ENCODE data around the gene ALG1.
"Not testable (repeated sequence)": the region's sequence is repeated elsewhere in the genome, so short reads cannot be mapped to it uniquely, and the experiment has no call there.

The ALG1 gene

DNA sequence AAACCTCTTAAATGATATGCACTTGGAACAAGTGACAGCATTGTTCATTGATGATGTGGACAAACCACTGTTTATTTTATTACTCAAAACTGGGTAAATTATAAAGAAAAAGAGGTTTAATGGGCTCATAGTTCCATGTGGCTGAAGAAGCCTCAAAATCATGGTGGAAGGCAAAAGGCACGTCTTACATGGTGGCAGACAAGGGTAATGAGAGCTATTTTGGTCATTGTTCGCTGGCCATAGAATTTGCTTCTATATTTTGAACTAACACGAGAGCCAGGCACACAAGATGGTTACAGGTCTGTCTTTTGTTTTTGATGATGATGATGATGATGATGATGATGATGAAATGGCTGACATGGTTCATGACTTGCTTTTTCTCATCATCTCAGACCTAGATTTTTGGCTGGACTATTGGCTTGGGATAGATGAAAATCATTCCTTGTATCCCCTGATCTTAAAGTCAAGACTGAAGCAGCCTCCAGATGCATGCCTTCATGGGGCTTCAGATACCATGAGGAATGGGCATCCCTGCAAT is 59.9 kb downstream of the ALG1 start:
- DNase-seq (ENCODE audit: extremely low spot score); POLR2A ChIA-PET; CTCF ChIA-PET: not testable (repeated sequence)

DNA sequence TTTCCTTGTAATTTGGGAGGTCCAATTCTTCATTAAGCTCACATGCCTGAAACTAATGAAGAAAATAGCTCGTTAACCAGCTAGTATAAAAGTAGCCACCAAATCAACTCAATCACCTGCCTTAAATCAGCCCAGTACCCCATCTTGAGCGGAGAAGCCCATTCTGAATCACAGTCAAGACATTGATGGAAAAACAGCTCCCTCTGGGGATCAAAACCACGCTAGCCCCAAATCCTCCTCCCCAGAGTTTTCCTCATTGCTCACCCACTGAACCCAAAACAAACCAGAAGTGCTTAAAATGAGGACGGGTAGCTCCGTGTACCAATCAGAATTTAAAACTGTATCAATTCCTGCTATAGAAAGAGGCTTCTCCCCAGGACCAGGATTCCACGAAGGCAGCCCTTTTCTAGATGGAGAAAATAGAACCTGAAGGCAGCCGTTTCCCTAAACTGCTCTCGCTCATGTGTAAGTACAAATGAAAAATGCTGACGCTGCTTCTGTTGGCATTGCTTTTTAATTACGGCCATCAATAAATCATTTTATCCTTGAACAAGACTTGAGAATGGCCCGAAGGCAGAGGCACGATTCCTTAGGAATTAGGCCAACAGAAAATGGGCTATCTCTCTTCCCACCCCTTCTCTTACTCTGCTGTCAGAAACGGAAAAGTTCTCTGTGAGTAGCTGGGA is 61.4 kb downstream of the ALG1 start:
- CTCF ChIA-PET; DNase-seq (ENCODE audit: extremely low spot score); POLR2A ChIA-PET: not testable (repeated sequence)

DNA sequence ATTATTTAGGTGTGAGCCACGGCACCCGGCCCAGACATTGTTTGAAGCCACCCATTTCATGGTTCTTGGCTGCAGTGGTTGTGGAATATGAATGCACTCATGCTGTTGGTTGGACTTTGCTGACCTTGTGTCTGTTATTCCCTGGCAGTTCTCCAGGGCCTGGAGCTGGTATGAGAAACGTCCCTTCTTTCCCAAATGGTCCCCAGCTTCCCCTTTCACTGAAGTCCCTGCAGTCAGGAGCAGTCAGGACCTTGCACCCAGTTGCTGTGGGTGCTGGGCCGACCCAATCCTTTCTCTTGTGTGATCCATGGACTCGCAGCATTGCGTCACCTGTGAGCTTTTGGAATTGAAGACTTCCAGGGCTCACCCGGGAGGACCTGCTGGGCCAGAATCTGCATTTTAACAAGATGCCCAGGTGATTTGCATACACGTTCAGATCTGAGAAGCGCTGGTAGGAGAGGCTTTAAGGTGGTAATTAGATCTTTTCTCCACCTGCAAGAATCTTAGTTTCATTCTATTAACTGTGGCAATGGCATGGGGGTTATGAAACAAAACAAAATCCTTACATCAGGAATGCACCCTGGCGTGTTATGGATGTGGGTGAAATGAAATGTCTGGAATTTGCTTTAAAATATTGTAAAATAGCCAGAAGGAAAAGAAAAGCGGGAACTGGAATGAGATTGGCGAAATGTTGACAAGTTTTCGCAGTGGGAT is 63.3 kb downstream of the ALG1 start:
- DNase-seq (ENCODE audit: extremely low spot score); POLR2A ChIA-PET; CTCF ChIA-PET: not testable (repeated sequence)
